DOHH2 (cell line): Measurements from ENCODE around the gene HRK.
A peak's percentile ranks its signal among the peaks of the same experiment; 100 is the strongest.

ENCODE experiments used
- H3F3A ChIP-seq: fragments of 200-600 bp; sonication (generic), shearing (Covaris generic); 2 replicates; pipeline ENCODE4 v1.6.0; 2016; ENCODE audit warnings: antibody characterized with exemption, mild to moderate bottlenecking; ENCODE audit not compliant: control insufficient read depth, insufficient read depth
- H3K27ac ChIP-seq: fragments of 200-600 bp; sonication (generic); 2 replicates; pipeline ENCODE4 v1.5.1; 2014; ENCODE audit warnings: low read depth, mild to moderate bottlenecking, low read length, moderate library complexity
- H3K27me3 ChIP-seq: fragments of 200-600 bp; sonication (generic); 2 replicates; pipeline ENCODE4 v1.6.1; 2014; ENCODE audit warnings: mild to moderate bottlenecking, low read length, mixed read lengths; ENCODE audit not compliant: control insufficient read depth
- H3K36me3 ChIP-seq: fragments of 200-600 bp; sonication (generic); 2 replicates; pipeline ENCODE4 v1.6.1; 2014; ENCODE audit warnings: mild to moderate bottlenecking, low read length, moderate library complexity, mixed read lengths; ENCODE audit not compliant: control insufficient read depth
- H3K4me1 ChIP-seq: fragments of 200-600 bp; sonication (generic); 2 replicates; pipeline ENCODE4 v1.6.1; 2014; ENCODE audit warnings: mild to moderate bottlenecking, low read length, mixed read lengths; ENCODE audit not compliant: control insufficient read depth
- H3K4me2 ChIP-seq: fragments of 200-600 bp; sonication (generic); 2 replicates; pipeline ENCODE4 v1.6.0; 2014; ENCODE audit warnings: mild to moderate bottlenecking, low read length, moderate library complexity
- H3K4me3 ChIP-seq: fragments of 200-600 bp; sonication (generic); 2 replicates; pipeline ENCODE4 v1.5.1; 2014; ENCODE audit warnings: mild to moderate bottlenecking, low read length, mixed read lengths
- H3K79me2 ChIP-seq: fragments of 200-600 bp; sonication (generic); 2 replicates; pipeline ENCODE4 v1.6.1; 2014; ENCODE audit warnings: mild to moderate bottlenecking, low read length, mixed read lengths; ENCODE audit not compliant: control insufficient read depth
- H3K9me2 ChIP-seq: fragments of 200-600 bp; sonication (generic); replicated peaks from 2 replicates; pipeline ENCODE4 v1.6.1; 2014; ENCODE audit warnings: mild to moderate bottlenecking, low read length, mixed read lengths; ENCODE audit not compliant: control insufficient read depth
- H3K9me3 ChIP-seq: fragments of 200-600 bp; sonication (generic); 2 replicates; pipeline ENCODE4 v1.6.1; 2014; ENCODE audit warnings: antibody characterized with exemption, low read length, mixed read lengths; ENCODE audit not compliant: control insufficient read depth, insufficient read depth
- H4K20me1 ChIP-seq: fragments of 200-600 bp; sonication (generic); 2 replicates; pipeline ENCODE4 v1.6.0; 2014; ENCODE audit warnings: low read depth, mild to moderate bottlenecking, antibody characterized with exemption, low read length, moderate library complexity; ENCODE audit not compliant: control insufficient read depth, insufficient read depth
- CTCF ChIP-seq: fragments of 200-600 bp; sonication (generic); IDR thresholded peaks from one replicate; pipeline ENCODE4 v1.5.1; 2014; ENCODE audit warnings: antibody characterized with exemption, mild to moderate bottlenecking, low read depth, low read length; ENCODE audit not compliant: poor library complexity, severe bottlenecking
- EZH2phosphoT487 ChIP-seq: fragments of 200-600 bp; sonication (generic); IDR thresholded peaks from 2 replicates; pipeline ENCODE4 v1.6.1; 2017; ENCODE audit warnings: borderline replicate concordance, mild to moderate bottlenecking, antibody characterized with exemption, low read length, moderate library complexity, mixed read lengths

The HRK gene

GRCh38 chr12:116881325-116881876 is at the start of gene HRK:
Gene HRK, minus strand, starts transcription at chr12:116881441. Its CDS starts 134 bp downstream, at chr12:116881307.
- Histone ChIP-seq H3K36me3 (peaks cover 40% of the 10 kb centered on the region), H3K4me2 (peak within 1 kb of the TSS; percentile 97), H3K27me3 (peaks cover 17% of the 10 kb centered on the region), H3K4me1 (peaks cover 63% of the 10 kb centered on the region), H3K4me3 (peak within 1 kb of the TSS; percentile 99), H3F3A (peaks cover 20% of the 10 kb centered on the region), H3K9me3 (no peaks in the 10 kb centered on the region), H4K20me1 (peaks cover 9% of the 10 kb centered on the region), H3K79me2 (peaks cover 43% of the 10 kb centered on the region), H3K9me2 (no peaks in the 10 kb centered on the region), H3K27ac (peak within 1 kb of the TSS; percentile 66)
- no peak for TF ChIP-seq EZH2phosphoT487
- no peak for TF ChIP-seq CTCF

- TF ChIP-seq CTCF (no peak), EZH2phosphoT487 (no peak)
- H3F3A ChIP-seq, result 0 out of 2 replicates have a peak, but pooled peaks cover 4% of the 10 kb centered on the region
- no peak overlapping the region for H3K4me3 ChIP-seq
- no peaks in the 10 kb centered on the region for H3K9me3 ChIP-seq
- no peaks in the 10 kb centered on the region for H3K27me3 ChIP-seq
- H3K27ac ChIP-seq, result no peak overlapping the region
- no peak overlapping the region for H3K4me2 ChIP-seq
- H4K20me1 ChIP-seq, result peaks cover 8% of the 10 kb centered on the region
- peaks cover 23% of the 10 kb centered on the region for H3K4me1 ChIP-seq
- H3K9me2 ChIP-seq, result no peaks in the 10 kb centered on the region
- H3K79me2 ChIP-seq, result peaks cover 52% of the 10 kb centered on the region
- peaks cover 81% of the 10 kb centered on the region for H3K36me3 ChIP-seq
Measured at GRCh38 chr12:116929885-116930284, 48.6 kb upstream of the HRK start.

GRCh38 chr12:116928504-116928903 is 47.3 kb upstream of the HRK start:
- no peak for TF ChIP-seq CTCF
- no peak for TF ChIP-seq EZH2phosphoT487
- H3F3A ChIP-seq, result 0 out of 2 replicates have a peak, but pooled peaks cover 10% of the 10 kb centered on the region

More at GRCh38 chr12:116928504-116928903, 47.3 kb upstream of the HRK start:
- Histone ChIP-seq H3K9me3 (no peaks in the 10 kb centered on the region), H3K4me1 (peaks cover 35% of the 10 kb centered on the region), H3K36me3 (peaks cover 72% of the 10 kb centered on the region), H3K27me3 (no peaks in the 10 kb centered on the region), H3K9me2 (no peaks in the 10 kb centered on the region), H3K4me2 (no peak overlapping the region), H3K27ac (no peak overlapping the region), H4K20me1 (peaks cover 11% of the 10 kb centered on the region), H3K4me3 (no peak overlapping the region), H3K79me2 (peaks cover 54% of the 10 kb centered on the region)
